ENCODE measurements around the gene TMED7. TPM values are rescaled to one million over a fixed set of nuclear protein-coding genes. Genes with fewer than 3 reads are reported as not detected.

TMED7 gene
- total and polyA plus RNA-seq, 2 of the 13 experiments (the other 11 are each of a cell fraction or from before 2014, with no cell fraction given), result 58.0 to 113 TPM

DNA sequence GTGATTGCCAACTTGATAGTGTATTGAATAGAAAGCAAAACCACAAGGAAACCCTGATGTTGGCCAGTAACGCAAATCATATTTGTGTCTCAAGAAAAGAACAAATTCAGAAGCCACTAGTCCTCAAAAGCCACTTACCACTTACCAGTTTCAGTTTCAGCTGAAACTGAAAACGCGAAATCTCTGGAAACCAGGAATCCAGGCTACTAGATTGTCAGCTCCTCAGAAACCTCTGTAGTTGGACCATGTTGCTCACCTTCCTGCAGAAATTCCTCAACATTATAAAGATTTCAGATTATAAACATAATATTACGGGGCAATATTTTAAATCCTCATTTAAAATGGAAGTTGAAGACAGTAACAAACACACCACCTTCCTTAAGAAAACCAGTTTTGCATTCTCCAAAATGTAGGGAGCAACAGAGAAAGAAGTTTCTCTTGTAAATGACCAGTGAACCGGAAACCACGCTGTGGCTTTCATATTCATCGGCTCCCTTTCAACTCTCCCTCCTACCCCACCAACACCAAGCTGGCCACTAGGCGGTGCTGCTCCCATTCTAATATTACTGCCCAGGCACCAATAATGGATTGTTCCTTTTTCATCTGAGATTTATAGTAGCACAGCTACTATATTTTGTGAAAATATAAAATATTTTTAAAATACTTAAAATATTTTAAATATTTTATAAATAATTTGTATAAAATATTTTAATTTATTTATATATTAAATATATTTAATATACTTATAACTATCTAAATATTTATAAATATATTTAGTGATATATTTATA, 8.7 kb upstream of the TMED7 start (continued):
- TF ChIP-seq ZMYM4 (CRISPR knock-in tag; IDR thresholded peaks at IDR 0.05), result peak; percentile 60
- no peak for TF ChIP-seq PLRG1 (conservative IDR thresholded peaks at IDR 0.05)
- no peak for TF ChIP-seq ARID2 (CRISPR knock-in tag; IDR thresholded peaks at IDR 0.05; ENCODE audit: borderline replicate concordance)
- TF ChIP-seq, protein P1, sequence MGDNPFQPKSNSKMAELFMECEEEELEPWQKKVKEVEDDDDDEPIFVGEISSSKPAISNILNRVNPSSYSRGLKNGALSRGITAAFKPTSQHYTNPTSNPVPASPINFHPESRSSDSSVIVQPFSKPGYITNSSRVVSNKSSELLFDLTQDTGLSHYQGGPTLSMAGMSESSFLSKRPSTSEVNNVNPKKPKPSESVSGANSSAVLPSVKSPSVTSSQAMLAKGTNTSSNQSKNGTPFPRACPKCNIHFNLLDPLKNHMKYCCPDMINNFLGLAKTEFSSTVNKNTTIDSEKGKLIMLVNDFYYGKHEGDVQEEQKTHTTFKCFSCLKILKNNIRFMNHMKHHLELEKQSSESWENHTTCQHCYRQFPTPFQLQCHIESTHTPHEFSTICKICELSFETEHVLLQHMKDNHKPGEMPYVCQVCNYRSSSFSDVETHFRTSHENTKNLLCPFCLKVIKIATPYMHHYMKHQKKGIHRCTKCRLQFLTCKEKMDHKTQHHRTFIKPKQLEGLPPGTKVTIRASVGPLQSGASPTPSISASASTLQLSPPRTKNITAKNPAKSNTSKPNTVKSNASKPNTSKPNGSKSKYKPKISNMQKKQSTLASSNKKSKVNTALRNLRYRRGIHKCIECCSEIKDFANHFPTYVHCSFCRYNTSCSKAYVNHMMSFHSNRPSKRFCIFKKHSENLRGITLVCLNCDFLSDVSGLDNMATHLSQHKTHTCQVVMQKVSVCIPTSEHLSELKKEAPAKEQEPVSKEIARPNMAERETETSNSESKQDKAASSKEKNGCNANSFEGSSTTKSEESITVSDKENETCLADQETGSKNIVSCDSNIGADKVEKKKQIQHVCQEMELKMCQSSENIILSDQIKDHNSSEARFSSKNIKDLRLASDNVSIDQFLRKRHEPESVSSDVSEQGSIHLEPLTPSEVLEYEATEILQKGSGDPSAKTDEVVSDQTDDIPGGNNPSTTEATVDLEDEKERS (CRISPR knock-in tag; IDR thresholded peaks at IDR 0.05), result no peak
- peak; percentile 62 for TF ChIP-seq ASH2L (IDR thresholded peaks at IDR 0.05; ENCODE audit: insufficient read length, low read depth, low read length)
- no peak for TF ChIP-seq ZNF746 (CRISPR knock-in tag; IDR thresholded peaks at IDR 0.05)
- TF ChIP-seq, protein P2, sequence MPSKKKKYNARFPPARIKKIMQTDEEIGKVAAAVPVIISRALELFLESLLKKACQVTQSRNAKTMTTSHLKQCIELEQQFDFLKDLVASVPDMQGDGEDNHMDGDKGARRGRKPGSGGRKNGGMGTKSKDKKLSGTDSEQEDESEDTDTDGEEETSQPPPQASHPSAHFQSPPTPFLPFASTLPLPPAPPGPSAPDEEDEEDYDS (CRISPR knock-in tag; IDR thresholded peaks at IDR 0.05), result peak; percentile 44; the same call in 1 of the 2 replicates
- TF ChIP-seq, protein P3, sequence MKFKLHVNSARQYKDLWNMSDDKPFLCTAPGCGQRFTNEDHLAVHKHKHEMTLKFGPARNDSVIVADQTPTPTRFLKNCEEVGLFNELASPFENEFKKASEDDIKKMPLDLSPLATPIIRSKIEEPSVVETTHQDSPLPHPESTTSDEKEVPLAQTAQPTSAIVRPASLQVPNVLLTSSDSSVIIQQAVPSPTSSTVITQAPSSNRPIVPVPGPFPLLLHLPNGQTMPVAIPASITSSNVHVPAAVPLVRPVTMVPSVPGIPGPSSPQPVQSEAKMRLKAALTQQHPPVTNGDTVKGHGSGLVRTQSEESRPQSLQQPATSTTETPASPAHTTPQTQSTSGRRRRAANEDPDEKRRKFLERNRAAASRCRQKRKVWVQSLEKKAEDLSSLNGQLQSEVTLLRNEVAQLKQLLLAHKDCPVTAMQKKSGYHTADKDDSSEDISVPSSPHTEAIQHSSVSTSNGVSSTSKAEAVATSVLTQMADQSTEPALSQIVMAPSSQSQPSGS (CRISPR knock-in tag; IDR thresholded peaks at IDR 0.05), result peak; percentile 15; the same call in 1 of the 2 replicates
- TF ChIP-seq FOXK1 (CRISPR knock-in tag; IDR thresholded peaks at IDR 0.05; ENCODE audit: borderline replicate concordance, low read depth), result peak; percentile 38; the same call in 1 of the 2 replicates
- TF ChIP-seq NFE2L1 (CRISPR knock-in tag; IDR thresholded peaks at IDR 0.05; ENCODE audit: borderline replicate concordance), result no peak
- TF ChIP-seq, protein P4, sequence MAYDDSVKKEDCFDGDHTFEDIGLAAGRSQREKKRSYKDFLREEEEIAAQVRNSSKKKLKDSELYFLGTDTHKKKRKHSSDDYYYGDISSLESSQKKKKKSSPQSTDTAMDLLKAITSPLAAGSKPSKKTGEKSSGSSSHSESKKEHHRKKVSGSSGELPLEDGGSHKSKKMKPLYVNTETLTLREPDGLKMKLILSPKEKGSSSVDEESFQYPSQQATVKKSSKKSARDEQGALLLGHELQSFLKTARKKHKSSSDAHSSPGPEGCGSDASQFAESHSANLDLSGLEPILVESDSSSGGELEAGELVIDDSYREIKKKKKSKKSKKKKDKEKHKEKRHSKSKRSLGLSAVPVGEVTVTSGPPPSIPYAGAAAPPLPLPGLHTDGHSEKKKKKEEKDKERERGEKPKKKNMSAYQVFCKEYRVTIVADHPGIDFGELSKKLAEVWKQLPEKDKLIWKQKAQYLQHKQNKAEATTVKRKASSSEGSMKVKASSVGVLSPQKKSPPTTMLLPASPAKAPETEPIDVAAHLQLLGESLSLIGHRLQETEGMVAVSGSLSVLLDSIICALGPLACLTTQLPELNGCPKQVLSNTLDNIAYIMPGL (CRISPR knock-in tag; IDR thresholded peaks at IDR 0.05; ENCODE audit: borderline replicate concordance in 1 of 2, low read depth in 1 of 2), result peak; percentile 49 to 64; a peak in 1 of 4 replicates
- no peak for TF ChIP-seq MTA3 (CRISPR knock-in tag; IDR thresholded peaks at IDR 0.05)
- TF ChIP-seq FIP1L1 (IDR thresholded peaks at IDR 0.05; ENCODE audit: borderline replicate concordance, insufficient read depth, low read depth, low read length), result no peak
- TF ChIP-seq, protein P5, sequence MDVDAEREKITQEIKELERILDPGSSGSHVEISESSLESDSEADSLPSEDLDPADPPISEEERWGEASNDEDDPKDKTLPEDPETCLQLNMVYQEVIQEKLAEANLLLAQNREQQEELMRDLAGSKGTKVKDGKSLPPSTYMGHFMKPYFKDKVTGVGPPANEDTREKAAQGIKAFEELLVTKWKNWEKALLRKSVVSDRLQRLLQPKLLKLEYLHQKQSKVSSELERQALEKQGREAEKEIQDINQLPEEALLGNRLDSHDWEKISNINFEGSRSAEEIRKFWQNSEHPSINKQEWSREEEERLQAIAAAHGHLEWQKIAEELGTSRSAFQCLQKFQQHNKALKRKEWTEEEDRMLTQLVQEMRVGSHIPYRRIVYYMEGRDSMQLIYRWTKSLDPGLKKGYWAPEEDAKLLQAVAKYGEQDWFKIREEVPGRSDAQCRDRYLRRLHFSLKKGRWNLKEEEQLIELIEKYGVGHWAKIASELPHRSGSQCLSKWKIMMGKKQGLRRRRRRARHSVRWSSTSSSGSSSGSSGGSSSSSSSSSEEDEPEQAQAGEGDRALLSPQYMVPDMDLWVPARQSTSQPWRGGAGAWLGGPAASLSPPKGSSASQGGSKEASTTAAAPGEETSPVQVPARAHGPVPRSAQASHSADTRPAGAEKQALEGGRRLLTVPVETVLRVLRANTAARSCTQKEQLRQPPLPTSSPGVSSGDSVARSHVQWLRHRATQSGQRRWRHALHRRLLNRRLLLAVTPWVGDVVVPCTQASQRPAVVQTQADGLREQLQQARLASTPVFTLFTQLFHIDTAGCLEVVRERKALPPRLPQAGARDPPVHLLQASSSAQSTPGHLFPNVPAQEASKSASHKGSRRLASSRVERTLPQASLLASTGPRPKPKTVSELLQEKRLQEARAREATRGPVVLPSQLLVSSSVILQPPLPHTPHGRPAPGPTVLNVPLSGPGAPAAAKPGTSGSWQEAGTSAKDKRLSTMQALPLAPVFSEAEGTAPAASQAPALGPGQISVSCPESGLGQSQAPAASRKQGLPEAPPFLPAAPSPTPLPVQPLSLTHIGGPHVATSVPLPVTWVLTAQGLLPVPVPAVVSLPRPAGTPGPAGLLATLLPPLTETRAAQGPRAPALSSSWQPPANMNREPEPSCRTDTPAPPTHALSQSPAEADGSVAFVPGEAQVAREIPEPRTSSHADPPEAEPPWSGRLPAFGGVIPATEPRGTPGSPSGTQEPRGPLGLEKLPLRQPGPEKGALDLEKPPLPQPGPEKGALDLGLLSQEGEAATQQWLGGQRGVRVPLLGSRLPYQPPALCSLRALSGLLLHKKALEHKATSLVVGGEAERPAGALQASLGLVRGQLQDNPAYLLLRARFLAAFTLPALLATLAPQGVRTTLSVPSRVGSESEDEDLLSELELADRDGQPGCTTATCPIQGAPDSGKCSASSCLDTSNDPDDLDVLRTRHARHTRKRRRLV (CRISPR knock-in tag; IDR thresholded peaks at IDR 0.05), result no peak
- TF ChIP-seq XRCC5 (optimal IDR thresholded peaks at IDR 0.05; ENCODE audit: low read length), result peak; percentile 45

All from HepG2 (cell line).